Frontal cortex (tissue), 4 donors: ENCODE results near the gene TGM1. TPM values are rescaled to one million over a fixed set of nuclear protein-coding genes. Genes with fewer than 3 reads are reported as not detected.
A peak's percentile ranks its signal among the peaks of the same experiment; 100 is the strongest.
"Not testable (repeated sequence)": the region's sequence is repeated elsewhere in the genome, so short reads cannot be mapped to it uniquely, and the experiment has no call there.

Experiments
- DNase-seq, 2 donors: peaks; one replicate each; pipeline ENCODE4 v3.0.0; 2012; ENCODE audit warnings: low spot score in 2 of 2
- FAIRE-seq: peaks from 2 replicates; lab custom pipeline; 2012; peaks lifted over from hg19 to GRCh38; lab: Jason Lieb, UNC
- total RNA-seq: library from RNA; depleted of rRNA; stranded (reverse); fragments of >200 nt; gene quantifications from one replicate; pipeline ENCODE4 v1.2.3, GENCODE V29; 2014
- donor health status: control.
- donor health status: control.
- donor health status: control.

TGM1 gene
- total RNA-seq, 1 donor from 2014 or later = 0.82 TPM

- no peak for DNase-seq
- no peak for FAIRE-seq
These were observed 26.1 kb downstream of the TGM1 start for GRCh38 chr14:24236689-24237462.

GRCh38 chr14:24235804-24236688, 26.9 kb downstream of the TGM1 start:
- no peak for FAIRE-seq

GRCh38 chr14:24234095-24235005, 28.6 kb downstream of the TGM1 start:
- no peak for DNase-seq

More at GRCh38 chr14:24235804-24236688, 26.9 kb downstream of the TGM1 start:
- no peak for DNase-seq

GRCh38 chr14:24233538-24233866, 29.5 kb downstream of the TGM1 start:
- no peak for DNase-seq
- FAIRE-seq = no peak

More at GRCh38 chr14:24234095-24235005, 28.6 kb downstream of the TGM1 start:
- FAIRE-seq = no peak

- DNase-seq (peak; percentile 35 to 51), FAIRE-seq (no peak)
These were observed 30.1 kb downstream of the TGM1 start, which contains the start of gene GMPR2 for GRCh38 chr14:24232645-24233537. TSS of gene GMPR2 (plus strand) at chr14:24232929. CDS start at chr14:24233254, 325 bp downstream.

- peak; percentile 72 to 84 for DNase-seq
These were observed 30.8 kb downstream of the TGM1 start, which contains the start of gene NEDD8 for GRCh38 chr14:24232121-24232644. TSS of gene NEDD8 (minus strand) at chr14:24232367. CDS start at chr14:24232267, 100 bp downstream.

GRCh38 chr14:24231263-24232120, 31.5 kb downstream of the TGM1 start:
- FAIRE-seq (no peak), DNase-seq (no peak)

More at GRCh38 chr14:24232121-24232644, 30.8 kb downstream of the TGM1 start, which contains the start of gene NEDD8:
- FAIRE-seq = no peak

GRCh38 chr14:24228902-24229301, 34.1 kb downstream of the TGM1 start:
- FAIRE-seq = no peak

GRCh38 chr14:24226473-24226872, 36.5 kb downstream of the TGM1 start:
- DNase-seq (no peak), FAIRE-seq (no peak)

More at GRCh38 chr14:24228902-24229301, 34.1 kb downstream of the TGM1 start:
- DNase-seq = no peak

GRCh38 chr14:24224618-24225071, 38.3 kb downstream of the TGM1 start:
- DNase-seq = no peak
- no peak for FAIRE-seq

- FAIRE-seq, DNase-seq: not testable (repeated sequence)
These were observed 40.0 kb downstream of the TGM1 start for GRCh38 chr14:24222987-24223386.

- no peak for DNase-seq
- no peak for FAIRE-seq
These were observed 43.5 kb downstream of the TGM1 start for GRCh38 chr14:24219521-24219920.

- DNase-seq = no peak
- FAIRE-seq = no peak
These were observed 43.9 kb downstream of the TGM1 start for GRCh38 chr14:24219080-24219479.

- not testable (repeated sequence) for FAIRE-seq, DNase-seq
These were observed 46.1 kb downstream of the TGM1 start for GRCh38 chr14:24216876-24217275.

GRCh38 chr14:24216345-24216699, 46.7 kb downstream of the TGM1 start:
- DNase-seq = no peak
- no peak for FAIRE-seq

- FAIRE-seq = no peak
These were observed 47.3 kb downstream of the TGM1 start, which contains the start of gene MDP1 for GRCh38 chr14:24215495-24216344. TSS of gene MDP1 (minus strand) at chr14:24216066. CDS start at chr14:24215955, 111 bp downstream.

More at GRCh38 chr14:24215495-24216344, 47.3 kb downstream of the TGM1 start, which contains the start of gene MDP1:
- DNase-seq = peak; percentile 70 to 88
